Fibroblast of skin of back (primary cell): ENCODE results near the gene ZNF276.

Experiments
- DNase-seq: peaks from one replicate; pipeline ENCODE4 v3.0.0-alpha.2; 2013

The ZNF276 gene

GRCh38 chr16:89712274-89712781, 9.0 kb upstream of the ZNF276 start:
- DNase-seq: no peak

- DNase-seq: no peak
Observed at GRCh38 chr16:89716493-89716892, 4.8 kb upstream of the ZNF276 start.

- no peak for DNase-seq
Observed at GRCh38 chr16:89716916-89717687, 4.2 kb upstream of the ZNF276 start.

GRCh38 chr16:89717688-89718505, 3.4 kb upstream of the ZNF276 start:
- DNase-seq: no peak

- no peak for DNase-seq
Observed at GRCh38 chr16:89720551-89720812, 855 bp upstream of the ZNF276 start.

GRCh38 chr16:89721546-89722391, 432 bp downstream of the ZNF276 start:
- DNase-seq: peak; percentile 46

- DNase-seq: no peak
Observed at GRCh38 chr16:89722392-89723278, 1.3 kb downstream of the ZNF276 start.

- DNase-seq: no peak
Observed at GRCh38 chr16:89723279-89724250, 2.2 kb downstream of the ZNF276 start.

GRCh38 chr16:89727406-89728120, 6.2 kb downstream of the ZNF276 start:
- DNase-seq: no peak

- DNase-seq: no peak
Observed at GRCh38 chr16:89729293-89729692, 8.0 kb downstream of the ZNF276 start.

GRCh38 chr16:89729863-89730593, 8.7 kb downstream of the ZNF276 start:
- no peak for DNase-seq

- no peak for DNase-seq
Observed at GRCh38 chr16:89730610-89731234, 9.4 kb downstream of the ZNF276 start.

- DNase-seq: no peak
Observed at GRCh38 chr16:89732142-89732917, 11.0 kb downstream of the ZNF276 start.

GRCh38 chr16:89732918-89733242, 11.5 kb downstream of the ZNF276 start:
- no peak for DNase-seq

- no peak for DNase-seq
Observed at GRCh38 chr16:89733322-89733721, 12.0 kb downstream of the ZNF276 start.

- no peak for DNase-seq
Observed at GRCh38 chr16:89733792-89734191, 12.5 kb downstream of the ZNF276 start.

GRCh38 chr16:89736554-89736953, 15.2 kb downstream of the ZNF276 start:
- DNase-seq: no peak
